SK-MEL-5 (cell line): ENCODE results near the gene HABP2. TPM values are rescaled to one million over a fixed set of nuclear protein-coding genes. Genes with fewer than 3 reads are reported as not detected.

Experiments used
- DNase-seq: peaks from one replicate; pipeline ENCODE4 v3.0.0-alpha.2; 2016; ENCODE audit warnings: low read depth, low spot score
- in situ Hi-C: cut with HindIII; loops from 2 replicates; pipeline ENCODE4 v1.10.0; 2016; ENCODE audit warnings: low sequenced_read_pairs, high pct_unique_total_duplicates, low pct_unique_long_range_greater_than_20kb
- total RNA-seq: library from RNA; depleted of rRNA; stranded (reverse); fragments of >200 nt; shearing (Covaris generic); gene quantifications from 2 replicates; pipeline ENCODE4 v1.2.3, GENCODE V29; 2014

HABP2 gene
- total RNA-seq, 1 experiment from 2014 or later: not detected

- DNase-seq: no peak
- in situ Hi-C loops: no loop called here
Observed at GRCh38 chr10:113547426-113547825, 5.4 kb upstream of the HABP2 start.

- no peak for DNase-seq
- in situ Hi-C loops: no loop called here
Observed at GRCh38 chr10:113549856-113550255, 3.0 kb upstream of the HABP2 start.

DNA sequence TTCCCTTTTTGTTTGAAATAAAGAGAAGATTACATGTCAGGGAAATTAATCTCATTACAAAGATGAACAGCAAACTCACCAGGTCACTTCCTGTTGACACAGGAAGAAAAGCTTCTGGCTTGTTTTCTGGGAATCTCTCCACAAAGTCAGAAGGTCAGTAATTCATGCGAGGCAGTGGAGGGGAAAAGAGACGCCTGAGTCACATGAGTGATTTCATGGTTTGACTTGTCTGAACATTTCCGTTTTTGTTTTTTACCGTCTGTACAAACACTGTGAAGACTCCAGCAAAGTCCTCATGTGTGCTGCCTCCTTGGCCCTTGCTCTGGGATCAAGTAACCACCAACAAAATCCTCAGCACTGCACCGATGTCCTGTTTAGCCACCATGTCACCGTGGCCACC is 2.5 kb upstream of the HABP2 start:
- DNase-seq: no peak

DNA sequence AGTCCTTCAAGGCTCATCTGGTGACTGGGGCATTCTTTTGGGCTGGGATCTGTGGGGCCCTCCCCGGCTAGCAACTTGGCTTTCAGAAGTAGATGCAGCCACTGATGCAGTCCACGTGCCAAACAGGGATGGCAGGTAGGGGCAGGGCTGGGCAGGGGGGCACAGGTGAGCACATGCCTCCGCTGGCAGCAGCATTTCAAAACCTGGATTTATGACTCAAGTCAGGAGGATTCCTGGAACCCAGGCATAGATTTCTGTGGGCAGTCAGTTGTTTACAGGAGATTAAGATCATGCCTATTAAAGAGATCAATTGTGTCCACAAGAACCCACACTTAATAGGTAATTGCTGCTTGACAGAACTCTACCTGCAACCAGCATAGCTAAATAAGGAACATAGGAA is 839 bp upstream of the HABP2 start:
- in situ Hi-C loops: no loop called here
- DNase-seq: no peak

More for the DNA sequence above, 2.5 kb upstream of the HABP2 start:
- in situ Hi-C loops: no loop called here

GRCh38 chr10:113553149-113553548 is 296 bp downstream of the HABP2 start:
- in situ Hi-C loops: no loop called here

DNA sequence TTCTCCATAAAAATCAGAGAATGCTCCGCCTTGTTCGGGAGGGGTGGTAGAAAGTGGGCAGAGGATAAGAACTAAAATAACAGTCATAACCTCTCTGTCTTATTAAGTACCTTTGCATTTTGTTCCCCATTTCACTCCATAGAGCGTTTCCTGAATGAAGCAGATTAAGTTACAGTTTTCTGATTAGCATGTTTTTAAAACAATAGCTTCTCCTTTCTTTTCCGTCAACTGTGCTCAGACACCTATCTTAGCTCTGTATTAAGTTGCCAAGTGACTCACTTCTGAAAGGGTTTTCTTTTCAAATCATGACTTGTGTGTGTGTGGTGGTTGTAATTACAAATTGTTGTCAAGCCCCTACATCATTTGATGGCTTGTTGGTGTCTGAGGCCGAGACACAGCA is 1.4 kb downstream of the HABP2 start:
- in situ Hi-C loops: no loop called here
- no peak for DNase-seq

More at GRCh38 chr10:113553149-113553548, 296 bp downstream of the HABP2 start:
- DNase-seq: no peak

GRCh38 chr10:113555245-113555644 is 2.4 kb downstream of the HABP2 start:
- DNase-seq: no peak
- in situ Hi-C loops: no loop called here

DNA sequence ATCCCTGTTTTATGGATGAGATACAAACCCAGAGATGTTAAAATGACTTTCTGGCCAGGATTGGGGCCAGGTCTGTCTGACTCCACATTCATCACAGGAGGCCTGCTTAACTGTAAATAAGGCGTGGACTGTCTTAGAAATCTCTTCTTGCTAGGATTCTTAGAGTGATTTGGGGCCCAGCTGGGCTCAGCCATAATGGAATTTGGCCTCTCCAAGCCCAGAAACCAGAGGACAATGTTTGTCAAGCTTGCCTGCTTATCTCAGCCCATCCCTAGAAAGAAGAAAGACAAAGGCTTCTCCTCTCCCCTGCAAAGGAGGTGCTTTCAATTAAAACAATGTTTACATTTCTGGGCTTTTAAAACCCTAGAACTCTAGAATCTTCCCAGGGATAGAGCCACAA is 2.9 kb downstream of the HABP2 start:
- in situ Hi-C loops: no loop called here

DNA sequence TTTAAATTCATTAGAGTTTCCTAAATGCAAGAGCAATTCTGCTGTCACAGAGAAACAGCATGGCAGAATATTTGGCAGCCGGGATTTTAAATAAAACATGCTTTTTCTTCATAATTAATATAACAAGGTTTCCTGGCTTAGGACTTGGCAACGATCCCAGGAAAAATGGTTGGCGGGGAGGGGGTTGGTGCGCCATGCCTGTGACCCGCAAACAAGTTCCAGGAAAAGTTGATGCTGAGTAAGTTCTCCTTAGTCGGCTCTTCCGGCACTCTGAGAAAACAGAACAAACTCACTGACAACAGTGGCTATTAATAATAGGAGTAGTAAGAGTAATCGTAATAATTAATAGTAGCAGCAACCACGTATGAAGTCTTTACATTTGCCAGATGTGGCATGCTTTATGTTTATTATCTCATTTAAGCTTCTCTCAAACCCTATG is 4.6 kb downstream of the HABP2 start:
- in situ Hi-C loops: no loop called here
- no peak for DNase-seq

More for the DNA sequence above, 2.9 kb downstream of the HABP2 start:
- DNase-seq: no peak

DNA sequence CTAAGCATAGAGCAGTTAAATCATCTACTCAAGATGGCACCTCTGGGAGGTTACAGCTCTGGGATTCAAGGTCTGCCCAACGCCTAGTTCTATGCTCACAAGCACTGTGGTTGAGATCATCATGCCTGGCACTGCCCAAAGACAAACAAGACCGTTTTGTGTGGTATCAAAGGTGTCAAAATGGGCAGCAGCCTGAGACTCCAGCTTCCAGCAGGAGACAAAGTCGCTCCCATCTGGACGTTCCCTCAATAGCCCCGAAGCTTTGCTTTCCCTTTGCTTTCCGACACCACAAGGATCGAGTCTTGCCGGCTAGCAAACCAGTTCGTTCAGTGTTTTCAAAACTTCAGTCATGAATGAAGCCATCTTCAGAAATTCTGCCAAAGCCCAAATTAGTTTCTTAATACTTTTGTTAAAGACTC is 5.1 kb downstream of the HABP2 start:
- in situ Hi-C loops: no loop called here
- no peak for DNase-seq

DNA sequence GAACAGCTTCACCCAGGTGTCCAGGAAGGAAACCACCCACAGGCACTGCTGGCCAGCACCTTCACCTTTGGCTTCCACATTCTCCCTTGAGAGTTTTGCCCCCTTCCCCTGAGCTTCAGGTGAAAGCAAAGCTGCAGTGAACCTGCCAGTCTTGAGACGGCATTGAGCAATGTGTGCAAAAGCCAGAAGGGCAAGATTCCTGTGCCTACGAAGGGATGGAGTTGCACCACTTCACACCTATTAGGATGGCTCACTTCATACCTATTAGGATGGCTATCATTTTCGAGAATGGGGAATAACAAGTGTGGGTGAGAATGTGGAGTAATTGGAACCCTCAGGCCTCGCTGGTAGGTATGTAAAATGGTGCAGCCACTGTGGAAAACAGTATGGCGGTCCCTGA is 7.2 kb downstream of the HABP2 start:
- DNase-seq: no peak

DNA sequence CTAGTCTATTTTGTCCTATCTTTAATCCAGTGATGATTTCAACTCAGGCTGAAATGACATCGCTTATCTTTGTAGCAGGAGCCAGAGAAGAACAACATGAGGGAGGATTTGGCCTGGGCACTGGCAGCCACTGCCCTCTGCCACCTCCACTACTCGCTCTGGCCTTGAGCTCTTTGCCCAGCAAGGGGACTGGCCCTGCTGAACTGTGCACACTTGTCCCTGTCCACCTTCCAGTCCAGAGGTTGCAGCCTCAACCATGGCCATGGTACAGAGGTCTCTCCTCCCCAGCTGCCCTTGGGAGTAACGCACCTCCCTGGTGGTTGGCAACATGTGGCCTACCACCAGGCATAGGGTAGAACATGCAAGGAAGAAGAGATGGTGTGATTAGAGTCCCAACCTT is 8.4 kb downstream of the HABP2 start:
- in situ Hi-C loops: no loop called here
- DNase-seq: no peak

More for the DNA sequence above, 7.2 kb downstream of the HABP2 start:
- in situ Hi-C loops: no loop called here

DNA sequence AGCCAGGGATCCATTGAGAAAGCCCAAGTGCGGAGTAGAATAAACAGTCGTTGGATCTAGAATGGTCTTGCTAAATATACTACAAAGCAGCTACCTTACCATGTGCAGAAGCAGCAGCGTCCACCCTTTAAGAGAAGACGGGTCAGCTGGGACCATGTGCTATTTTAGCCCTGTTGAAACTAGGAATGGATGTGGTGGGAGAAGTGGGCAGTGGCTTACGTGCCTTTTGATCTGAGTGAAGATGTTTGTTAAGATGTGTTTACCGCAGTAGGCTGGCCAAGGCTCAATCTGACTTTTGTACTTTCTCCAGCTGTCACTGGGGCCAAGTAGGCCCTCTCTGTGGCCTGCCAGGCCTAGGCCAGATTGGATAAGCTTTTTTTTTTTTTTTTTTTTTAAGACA is 9.2 kb downstream of the HABP2 start:
- DNase-seq: no peak
- in situ Hi-C loops: no loop called here

DNA sequence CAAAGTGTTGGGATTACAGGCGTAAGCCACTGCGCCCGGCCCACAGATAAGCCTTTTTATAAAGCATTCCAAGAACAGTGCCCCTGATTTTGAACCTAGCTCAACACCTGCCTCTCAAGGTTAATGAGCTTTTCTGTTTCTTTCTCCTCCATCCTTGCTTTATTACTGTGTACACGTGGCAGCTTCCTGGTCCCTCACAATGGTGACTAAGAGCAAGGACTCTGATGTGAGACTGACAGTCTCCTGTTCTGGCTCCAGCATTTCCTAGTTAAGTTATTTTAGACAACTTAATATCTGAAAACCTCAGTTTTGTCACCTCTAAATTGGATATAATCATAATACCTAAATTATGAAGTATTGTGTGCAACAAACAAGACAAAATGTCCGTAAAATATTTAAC is 9.9 kb downstream of the HABP2 start:
- in situ Hi-C loops: no loop called here
- DNase-seq: no peak

DNA sequence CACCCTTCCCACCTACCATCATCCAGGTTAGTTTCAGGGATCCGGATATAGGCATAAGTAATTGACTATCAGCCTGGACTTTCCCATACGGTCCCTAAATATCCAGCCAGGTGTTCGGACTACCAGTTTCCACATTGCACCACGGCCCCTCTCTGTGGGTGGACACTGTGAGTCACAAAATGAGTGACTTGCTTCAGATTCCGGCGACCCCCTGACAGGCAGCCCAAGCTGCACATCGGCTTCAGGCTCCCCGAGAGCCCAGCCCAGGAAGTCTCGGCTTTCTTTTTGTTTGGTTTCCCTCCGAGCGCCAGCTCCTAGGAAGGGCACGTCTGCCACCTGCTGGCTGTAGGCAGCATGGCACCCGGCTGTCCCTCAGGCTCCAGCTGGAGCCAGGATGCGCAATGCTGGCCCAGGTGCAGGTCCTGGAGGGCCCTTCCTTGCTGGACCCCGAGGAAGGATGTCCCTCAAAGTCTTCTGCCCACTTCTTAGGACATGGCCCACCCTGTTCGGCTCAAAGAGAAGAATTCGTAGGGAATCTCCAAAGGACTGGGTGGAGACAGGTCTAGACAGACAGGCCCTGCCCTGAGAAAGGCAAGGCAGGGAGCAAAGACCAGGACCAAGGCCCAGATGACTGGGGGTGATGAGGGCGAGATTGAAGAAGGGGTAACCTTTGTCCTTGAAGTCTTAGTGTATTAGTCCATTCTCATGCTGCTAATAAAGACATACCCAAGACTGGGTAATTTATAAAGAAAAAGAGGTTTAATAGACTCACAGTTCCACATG is 10.6 kb downstream of the HABP2 start:
- DNase-seq: peak; percentile 60
- in situ Hi-C loops: no loop called here

DNA sequence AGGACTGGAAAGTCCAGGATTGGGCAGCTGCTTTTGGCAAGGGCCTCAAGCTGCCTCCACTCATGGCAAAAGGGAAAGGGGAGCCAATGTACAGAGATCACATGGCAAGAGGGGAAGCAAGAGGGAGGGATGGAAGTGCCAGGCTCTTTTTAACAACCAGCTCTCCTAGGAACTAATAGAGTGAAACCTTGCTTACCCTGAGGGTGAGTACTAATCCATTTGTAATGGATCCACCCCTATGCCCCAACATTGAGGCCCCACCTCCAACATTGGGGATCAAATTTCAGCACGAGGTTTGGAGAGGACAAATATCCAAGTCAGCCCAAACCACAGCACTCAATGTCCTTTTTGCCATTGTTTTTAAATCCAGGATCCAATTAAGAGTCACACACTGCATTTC is 12.5 kb downstream of the HABP2 start:
- DNase-seq: no peak
- in situ Hi-C loops: no loop called here

- in situ Hi-C loops: no loop called here
- no peak for DNase-seq
Observed at GRCh38 chr10:113566888-113567287, 14.0 kb downstream of the HABP2 start.

GRCh38 chr10:113569576-113569975 is 16.7 kb downstream of the HABP2 start:
- in situ Hi-C loops: no loop called here
- DNase-seq: no peak

GRCh38 chr10:113572520-113573290 is 19.9 kb downstream of the HABP2 start:
- DNase-seq: no peak
- in situ Hi-C loops: no loop called here
